GM23338 (cell line): ENCODE data around the gene ODF4. TPM values are rescaled to one million over a fixed set of nuclear protein-coding genes. Genes with fewer than 3 reads are reported as not detected.
A peak's percentile ranks its signal among the peaks of the same experiment; 100 is the strongest.

ENCODE experiments used
- ATAC-seq: fragments of 200-7000 bp; cut with Tn5 transposase; 3 replicates; pipeline ENCODE4 v1.9.1; 2020
- DNase-seq: peaks from one replicate; pipeline ENCODE4 v3.0.0-alpha.2; 2015; ENCODE audit warnings: low spot score
- H2AFZ ChIP-seq: fragments of 200-600 bp; sonication (generic); 2 replicates; pipeline ENCODE4 v1.8.0; 2016; ENCODE audit warnings: antibody characterized with exemption, mild to moderate bottlenecking, moderate library complexity
- H3F3A ChIP-seq: fragments of 200-600 bp; sonication (generic); replicated peaks from 2 replicates; pipeline ENCODE4 v1.8.0; 2017; ENCODE audit warnings: antibody characterized with exemption, mixed run types, low read depth
- H3K27ac ChIP-seq: fragments of 200-600 bp; sonication (generic); 2 replicates; pipeline ENCODE4 v1.6.1; 2016; ENCODE audit warnings: low read depth
- H3K27me3 ChIP-seq: fragments of 200-600 bp; sonication (generic); 2 replicates; pipeline ENCODE4 v1.8.0; 2016; ENCODE audit warnings: mild to moderate bottlenecking, mixed run types, moderate library complexity; ENCODE audit not compliant: insufficient read depth
- H3K36me3 ChIP-seq: fragments of 200-600 bp; sonication (generic); 2 replicates; pipeline ENCODE4 v1.8.0; 2016; ENCODE audit warnings: mild to moderate bottlenecking; ENCODE audit not compliant: insufficient read depth
- H3K4me1 ChIP-seq: fragments of 200-600 bp; sonication (generic); 2 replicates; pipeline ENCODE4 v1.8.0; 2016; ENCODE audit warnings: mild to moderate bottlenecking, moderate library complexity; ENCODE audit not compliant: insufficient read depth
- H3K4me2 ChIP-seq: fragments of 200-600 bp; sonication (generic); 2 replicates; pipeline ENCODE4 v1.7.1; 2017; ENCODE audit warnings: mixed run types
- H3K4me3 ChIP-seq: fragments of 200-600 bp; sonication (generic); 2 replicates; pipeline ENCODE4 v1.6.1; 2016; ENCODE audit warnings: mixed run types
- H3K79me2 ChIP-seq: fragments of 200-600 bp; sonication (generic); replicated peaks from 2 replicates; pipeline ENCODE4 v1.8.0; 2017; ENCODE audit warnings: mild to moderate bottlenecking; ENCODE audit not compliant: insufficient read depth
- H3K9me2 ChIP-seq: fragments of 200-600 bp; sonication (generic); 2 replicates; pipeline ENCODE4 v1.8.0; 2017; ENCODE audit not compliant: insufficient read depth
- H4K20me1 ChIP-seq: fragments of 200-600 bp; sonication (generic); replicated peaks from 2 replicates; pipeline ENCODE4 v1.8.0; 2017; ENCODE audit warnings: mild to moderate bottlenecking; ENCODE audit not compliant: insufficient read depth
- H3K27ac Mint-ChIP-seq: 2 replicates; pipeline ENCODE4 v1.8.0; 2020; ENCODE audit warnings: inconsistent platforms, mild to moderate bottlenecking, moderate library complexity, mixed read lengths
- H3K27me3 Mint-ChIP-seq: 3 replicates; pipeline ENCODE4 v1.8.0; 2022; ENCODE audit warnings: low read depth, mild to moderate bottlenecking, moderate library complexity, mixed read lengths, inconsistent platforms; ENCODE audit not compliant: insufficient read depth, poor library complexity
- H3K36me3 Mint-ChIP-seq: 3 replicates; pipeline ENCODE4 v1.8.0; 2021; ENCODE audit warnings: low read depth, mild to moderate bottlenecking, inconsistent platforms, moderate library complexity, mixed read lengths
- H3K4me1 Mint-ChIP-seq: 3 replicates; pipeline ENCODE4 v1.8.0; 2020; ENCODE audit warnings: mild to moderate bottlenecking, inconsistent platforms, mixed read lengths
- H3K4me3 Mint-ChIP-seq: 3 replicates; pipeline ENCODE4 v1.8.0; 2021; ENCODE audit warnings: moderate library complexity, mild to moderate bottlenecking, inconsistent platforms, mixed read lengths
- H3K9me3 Mint-ChIP-seq: 3 replicates; pipeline ENCODE4 v1.8.0; 2020; ENCODE audit warnings: moderate library complexity, mild to moderate bottlenecking, inconsistent platforms, mixed read lengths
- EZH2 ChIP-seq: fragments of 200-600 bp; sonication (generic); IDR thresholded peaks from one replicate; pipeline ENCODE4 v1.8.0; 2017; ENCODE audit warnings: antibody characterized with exemption, mild to moderate bottlenecking, low read depth; ENCODE audit not compliant: unreplicated experiment
- EZH2phosphoT487 ChIP-seq: fragments of 200-600 bp; sonication (generic); IDR thresholded peaks from one replicate; pipeline ENCODE4 v1.8.1; 2018; ENCODE audit warnings: antibody characterized with exemption; ENCODE audit not compliant: unreplicated experiment
- JUNB ChIP-seq: IDR thresholded peaks from one replicate; pipeline ENCODE4 v1.6.1; 2016; ENCODE audit warnings: antibody characterized with exemption; ENCODE audit not compliant: unreplicated experiment
- STAT1 ChIP-seq: IDR thresholded peaks from one replicate; pipeline ENCODE4 v1.6.1; 2016; ENCODE audit warnings: antibody characterized with exemption; ENCODE audit not compliant: unreplicated experiment
- ZNF114 ChIP-seq: fragments of 250-450 bp; sonication (Bioruptor Pico); IDR thresholded peaks from 2 replicates; pipeline ENCODE4 v1.5.0; 2020; ENCODE audit warnings: mild to moderate bottlenecking, moderate library complexity
- polyA plus RNA-seq: library from polyadenylated mRNA; unstranded; fragments of >200 nt; fragmentation: Nextera tagmentation; extraction: Ambion mirVana; gene quantifications from 2 replicates; pipeline ENCODE4 v1.2.1, GENCODE V29; 2016
- total RNA-seq: library from RNA; depleted of rRNA; stranded (reverse); fragments of >200 nt; shearing (Covaris generic); gene quantifications from 2 replicates; pipeline ENCODE4 v1.2.3, GENCODE V29; 2014
- TF ChIP-seq, protein P1 (sequence below), 2 experiments: fragments of 200-600 bp in 1 of 2; sonication (generic) in 1 of 2; conservative IDR thresholded peaks; 2 replicates each; pipeline versions ENCODE4 v1.5.1 to v1.6.1; 2016 to 2017; ENCODE audit warnings: antibody characterized with exemption in 2 of 2, low read depth in 2 of 2, mild to moderate bottlenecking in 2 of 2, moderate library complexity in 1 of 2
- TF ChIP-seq, protein P2 (sequence below): IDR thresholded peaks from 2 replicates; pipeline ENCODE4 v1.6.1; 2016; ENCODE audit warnings: antibody characterized with exemption
- TF ChIP-seq, protein P3 (sequence below): IDR thresholded peaks from one replicate; pipeline ENCODE4 v1.6.1; 2018; ENCODE audit warnings: antibody characterized with exemption; ENCODE audit not compliant: unreplicated experiment

The ODF4 gene
- total and polyA plus RNA-seq, 2 experiments from 2014 or later = not detected

DNA sequence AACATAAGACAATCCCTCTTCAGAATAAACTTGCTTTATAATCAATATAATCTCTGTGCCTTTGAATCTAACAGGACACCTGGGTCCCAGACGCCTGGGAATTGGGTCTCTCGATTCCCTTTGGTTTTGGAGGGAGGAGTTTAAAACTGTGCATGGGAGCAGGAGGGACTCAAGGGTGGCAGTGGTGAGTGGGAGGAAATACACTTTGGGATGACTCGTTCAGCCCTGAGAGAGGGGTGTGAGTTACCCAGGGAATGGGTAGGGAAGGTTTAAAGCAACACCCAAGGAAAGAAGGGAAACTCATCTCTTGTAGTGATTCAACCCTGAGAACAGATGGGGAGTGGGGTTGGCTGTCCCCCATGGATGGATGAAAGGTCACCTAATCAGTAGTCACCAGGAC, 49.6 kb upstream of the ODF4 start:
- Histone ChIP-seq H3K9me2 (no peaks in the 10 kb centered on the region), H3K27ac (no peak overlapping the region), H3K4me1 (peaks cover 13% of the 10 kb centered on the region; the same call in 1 of the 2 replicates), H3K79me2 (no peaks in the 10 kb centered on the region), H3K27me3 (no peaks in the 10 kb centered on the region), H4K20me1 (no peaks in the 10 kb centered on the region), H3F3A (peaks cover 12% of the 10 kb centered on the region; the same call in 1 of the 2 replicates), H3K36me3 (no peaks in the 10 kb centered on the region), H3K4me2 (no peak overlapping the region), H3K4me3 (no peak overlapping the region), H2AFZ (no peak overlapping the region)
- Mint-ChIP-seq H3K9me3 (no peaks in the 10 kb centered on the region), H3K36me3 (no peaks in the 10 kb centered on the region; the same call in 2 of the 3 replicates), H3K4me1 (peaks cover 33% of the 10 kb centered on the region), H3K4me3 (peak overlapping the region; percentile 86), H3K27me3 (peaks cover 18% of the 10 kb centered on the region), H3K27ac (no peak overlapping the region)
- ATAC-seq = no peak
- TF ChIP-seq ZNF114 (CRISPR knock-in tag) = no peak
- TF ChIP-seq JUNB = no peak
- no peak for TF ChIP-seq STAT1
- TF ChIP-seq, protein P1, sequence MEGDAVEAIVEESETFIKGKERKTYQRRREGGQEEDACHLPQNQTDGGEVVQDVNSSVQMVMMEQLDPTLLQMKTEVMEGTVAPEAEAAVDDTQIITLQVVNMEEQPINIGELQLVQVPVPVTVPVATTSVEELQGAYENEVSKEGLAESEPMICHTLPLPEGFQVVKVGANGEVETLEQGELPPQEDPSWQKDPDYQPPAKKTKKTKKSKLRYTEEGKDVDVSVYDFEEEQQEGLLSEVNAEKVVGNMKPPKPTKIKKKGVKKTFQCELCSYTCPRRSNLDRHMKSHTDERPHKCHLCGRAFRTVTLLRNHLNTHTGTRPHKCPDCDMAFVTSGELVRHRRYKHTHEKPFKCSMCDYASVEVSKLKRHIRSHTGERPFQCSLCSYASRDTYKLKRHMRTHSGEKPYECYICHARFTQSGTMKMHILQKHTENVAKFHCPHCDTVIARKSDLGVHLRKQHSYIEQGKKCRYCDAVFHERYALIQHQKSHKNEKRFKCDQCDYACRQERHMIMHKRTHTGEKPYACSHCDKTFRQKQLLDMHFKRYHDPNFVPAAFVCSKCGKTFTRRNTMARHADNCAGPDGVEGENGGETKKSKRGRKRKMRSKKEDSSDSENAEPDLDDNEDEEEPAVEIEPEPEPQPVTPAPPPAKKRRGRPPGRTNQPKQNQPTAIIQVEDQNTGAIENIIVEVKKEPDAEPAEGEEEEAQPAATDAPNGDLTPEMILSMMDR (conservative IDR thresholded peaks at IDR 0.05; ENCODE audit: low read depth in 2 of 2) = no peak
- no peak for TF ChIP-seq EZH2
- TF ChIP-seq EZH2phosphoT487 = no peak
- TF ChIP-seq, protein P2, sequence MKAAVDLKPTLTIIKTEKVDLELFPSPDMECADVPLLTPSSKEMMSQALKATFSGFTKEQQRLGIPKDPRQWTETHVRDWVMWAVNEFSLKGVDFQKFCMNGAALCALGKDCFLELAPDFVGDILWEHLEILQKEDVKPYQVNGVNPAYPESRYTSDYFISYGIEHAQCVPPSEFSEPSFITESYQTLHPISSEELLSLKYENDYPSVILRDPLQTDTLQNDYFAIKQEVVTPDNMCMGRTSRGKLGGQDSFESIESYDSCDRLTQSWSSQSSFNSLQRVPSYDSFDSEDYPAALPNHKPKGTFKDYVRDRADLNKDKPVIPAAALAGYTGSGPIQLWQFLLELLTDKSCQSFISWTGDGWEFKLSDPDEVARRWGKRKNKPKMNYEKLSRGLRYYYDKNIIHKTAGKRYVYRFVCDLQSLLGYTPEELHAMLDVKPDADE = no peak
- TF ChIP-seq, protein P3, sequence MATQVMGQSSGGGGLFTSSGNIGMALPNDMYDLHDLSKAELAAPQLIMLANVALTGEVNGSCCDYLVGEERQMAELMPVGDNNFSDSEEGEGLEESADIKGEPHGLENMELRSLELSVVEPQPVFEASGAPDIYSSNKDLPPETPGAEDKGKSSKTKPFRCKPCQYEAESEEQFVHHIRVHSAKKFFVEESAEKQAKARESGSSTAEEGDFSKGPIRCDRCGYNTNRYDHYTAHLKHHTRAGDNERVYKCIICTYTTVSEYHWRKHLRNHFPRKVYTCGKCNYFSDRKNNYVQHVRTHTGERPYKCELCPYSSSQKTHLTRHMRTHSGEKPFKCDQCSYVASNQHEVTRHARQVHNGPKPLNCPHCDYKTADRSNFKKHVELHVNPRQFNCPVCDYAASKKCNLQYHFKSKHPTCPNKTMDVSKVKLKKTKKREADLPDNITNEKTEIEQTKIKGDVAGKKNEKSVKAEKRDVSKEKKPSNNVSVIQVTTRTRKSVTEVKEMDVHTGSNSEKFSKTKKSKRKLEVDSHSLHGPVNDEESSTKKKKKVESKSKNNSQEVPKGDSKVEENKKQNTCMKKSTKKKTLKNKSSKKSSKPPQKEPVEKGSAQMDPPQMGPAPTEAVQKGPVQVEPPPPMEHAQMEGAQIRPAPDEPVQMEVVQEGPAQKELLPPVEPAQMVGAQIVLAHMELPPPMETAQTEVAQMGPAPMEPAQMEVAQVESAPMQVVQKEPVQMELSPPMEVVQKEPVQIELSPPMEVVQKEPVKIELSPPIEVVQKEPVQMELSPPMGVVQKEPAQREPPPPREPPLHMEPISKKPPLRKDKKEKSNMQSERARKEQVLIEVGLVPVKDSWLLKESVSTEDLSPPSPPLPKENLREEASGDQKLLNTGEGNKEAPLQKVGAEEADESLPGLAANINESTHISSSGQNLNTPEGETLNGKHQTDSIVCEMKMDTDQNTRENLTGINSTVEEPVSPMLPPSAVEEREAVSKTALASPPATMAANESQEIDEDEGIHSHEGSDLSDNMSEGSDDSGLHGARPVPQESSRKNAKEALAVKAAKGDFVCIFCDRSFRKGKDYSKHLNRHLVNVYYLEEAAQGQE = no peak
- DNase-seq = no peak
